ENCODE measurements around the gene ABI3BP.

ABI3BP gene

DNA sequence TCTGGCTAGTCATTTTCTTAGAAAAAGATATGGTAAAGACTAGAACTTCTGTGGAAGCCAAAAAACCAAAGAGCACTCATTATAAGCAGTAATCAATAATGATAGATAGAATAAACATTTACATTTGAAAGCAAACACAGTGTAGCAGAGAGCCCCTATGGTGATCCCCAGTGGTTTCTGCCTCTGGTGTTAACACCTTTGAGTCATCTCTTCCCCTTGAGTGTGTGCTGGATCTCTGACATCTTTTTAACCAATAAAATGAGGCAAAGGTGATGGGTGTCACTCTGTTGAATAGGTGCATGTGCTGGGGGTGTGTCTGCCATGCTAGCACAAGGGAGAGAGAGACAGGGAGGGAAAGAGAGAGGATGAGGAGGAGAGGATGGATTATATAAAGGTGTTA lies 162.3 kb downstream of the ABI3BP start:
- no peak for DNase-seq

DNA sequence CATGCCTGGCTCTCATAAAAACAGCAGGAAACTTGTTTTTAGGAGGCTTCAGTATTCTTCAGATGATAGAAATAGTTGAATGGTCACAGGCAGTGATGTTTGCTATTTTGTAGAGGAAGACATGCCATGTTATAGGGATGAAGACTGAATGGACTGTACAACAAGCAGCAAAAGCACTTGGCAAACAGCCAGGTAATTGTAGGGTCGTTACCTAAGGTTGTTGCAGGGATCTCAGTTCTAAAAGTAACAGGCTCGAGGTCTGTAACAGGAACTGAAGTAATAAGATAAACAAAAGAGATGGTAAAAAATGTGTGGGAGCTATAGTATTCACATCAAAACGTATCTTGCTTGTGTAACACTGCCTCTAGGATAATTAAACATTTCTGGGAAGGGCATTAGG lies 167.6 kb downstream of the ABI3BP start:
- no peak for DNase-seq

DNA sequence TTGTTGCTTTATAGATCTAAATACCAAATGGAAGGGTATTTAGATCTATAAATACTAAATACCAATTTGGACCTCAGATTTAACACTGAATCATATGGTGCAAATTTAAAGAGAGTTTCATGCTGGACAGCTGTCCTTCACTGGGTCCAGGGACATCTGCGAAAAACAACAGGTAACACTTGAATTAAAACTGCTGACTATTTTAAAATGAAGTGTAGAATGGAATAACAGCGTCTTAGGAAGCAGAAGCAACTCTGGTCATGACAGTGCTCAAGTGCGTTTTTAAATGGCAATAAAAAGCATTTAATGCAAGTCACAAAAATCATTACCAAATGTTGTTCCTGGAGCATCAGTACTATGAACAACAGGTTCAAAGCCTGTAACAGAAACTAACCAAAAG lies 177.6 kb downstream of the ABI3BP start:
- no peak for DNase-seq

DNA sequence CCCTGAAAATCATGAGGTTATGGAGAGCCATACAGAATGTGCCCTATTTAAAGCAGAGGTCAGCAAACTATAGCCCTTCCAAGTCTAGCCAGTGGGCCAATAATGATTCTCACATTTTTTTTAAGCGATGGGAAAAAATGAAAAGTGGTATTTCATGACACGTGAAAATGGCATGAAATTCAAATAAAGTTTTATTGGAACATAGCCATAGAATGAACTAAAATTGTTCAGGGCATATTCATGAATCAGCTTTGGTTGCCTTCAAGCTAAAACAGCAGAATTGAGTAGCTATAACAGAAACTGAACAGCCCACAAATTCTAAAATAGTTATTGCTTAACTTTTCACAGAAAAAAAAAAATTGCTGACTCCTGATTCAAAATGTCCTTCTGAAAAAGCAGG lies 179.4 kb downstream of the ABI3BP start:
- DNase-seq = no peak

DNA sequence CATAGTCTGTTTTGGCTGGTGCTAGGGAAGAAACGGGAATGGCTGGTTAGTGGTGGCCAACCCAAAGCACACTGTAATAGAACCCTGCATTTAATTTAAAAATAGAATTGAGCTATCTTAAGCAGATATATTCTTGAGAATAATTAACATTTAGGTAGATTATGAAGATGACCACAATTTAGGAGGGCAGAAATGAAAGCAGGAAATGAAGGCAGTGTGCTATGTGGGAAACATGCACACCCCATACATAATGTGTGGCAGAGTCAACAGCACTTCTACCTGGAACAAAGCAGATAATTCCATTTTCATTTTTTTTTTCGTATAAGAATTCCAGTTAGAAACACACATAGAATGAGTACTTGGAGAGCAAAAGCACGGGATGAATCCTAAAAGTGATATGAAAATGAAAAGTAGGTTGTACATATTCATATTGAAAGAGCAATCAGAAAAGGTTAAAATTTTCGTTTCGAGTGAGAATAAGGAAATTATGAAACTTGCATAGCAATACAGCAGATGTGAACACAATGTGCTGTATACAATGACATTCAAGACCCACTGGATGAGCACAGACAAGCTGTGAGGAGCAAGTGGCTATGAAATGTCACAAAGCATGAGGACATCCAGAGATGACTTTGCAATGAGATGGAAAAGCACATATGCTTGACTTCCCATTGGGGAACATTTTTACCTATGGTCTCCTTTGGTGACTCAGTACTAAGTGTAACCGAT lies 181.3 kb downstream of the ABI3BP start:
- DNase-seq = no peak

DNA sequence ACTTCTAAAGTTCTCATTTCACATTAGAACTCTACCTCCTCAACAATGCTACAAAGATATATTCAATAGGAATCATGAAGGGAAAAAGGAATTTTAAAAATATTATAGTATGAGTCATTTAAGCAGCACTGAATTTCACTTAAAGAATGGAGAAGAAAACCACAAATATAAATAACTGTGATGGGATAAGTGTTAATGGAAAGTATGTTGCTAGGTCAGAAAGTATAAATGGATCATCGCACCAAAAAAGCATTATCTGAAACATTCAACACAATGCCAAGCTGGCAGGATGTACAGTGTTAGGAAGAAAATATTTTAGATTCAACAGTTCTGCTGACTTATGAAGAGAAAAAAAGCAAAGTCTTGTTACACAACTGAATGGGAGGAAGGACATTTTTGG lies 182.6 kb downstream of the ABI3BP start:
- DNase-seq = no peak

DNA sequence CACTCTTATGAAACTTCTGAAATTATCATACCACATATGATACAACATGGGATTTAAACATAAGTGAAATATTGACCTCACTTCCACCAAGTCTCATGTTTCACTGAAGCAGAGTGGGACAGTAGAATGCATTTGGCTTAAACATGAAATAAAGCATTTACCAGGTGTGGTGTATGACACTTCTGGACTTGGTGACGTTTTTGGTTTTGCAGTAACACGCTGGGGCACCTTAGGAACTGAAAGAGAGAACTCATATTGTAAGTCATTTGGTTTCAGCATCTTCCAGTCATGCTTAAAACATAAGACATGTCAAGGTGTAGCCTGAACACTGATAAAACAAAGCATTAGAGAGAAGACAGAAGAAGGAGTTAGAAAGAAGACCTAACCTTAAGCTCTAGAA lies 188.6 kb downstream of the ABI3BP start:
- no peak for DNase-seq

DNA sequence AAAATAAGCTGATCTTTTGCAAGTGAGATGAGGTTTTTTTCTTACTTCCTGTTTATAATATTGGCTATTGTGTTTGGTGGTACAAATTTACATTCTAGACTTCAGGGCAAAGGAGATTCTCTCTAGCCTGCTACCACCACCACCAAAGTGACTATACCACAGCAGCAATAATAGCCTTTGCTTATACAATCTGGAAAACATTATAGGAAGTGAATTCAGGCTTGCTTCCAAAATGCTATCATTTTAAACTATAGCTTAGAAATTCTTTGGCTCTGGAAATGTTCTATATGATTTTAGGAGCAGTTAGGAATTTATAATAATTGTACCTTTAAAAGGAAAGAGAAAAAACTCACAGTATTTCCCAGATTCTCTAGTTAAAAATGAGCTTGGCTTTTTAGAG lies 189.5 kb downstream of the ABI3BP start:
- no peak for DNase-seq

DNA sequence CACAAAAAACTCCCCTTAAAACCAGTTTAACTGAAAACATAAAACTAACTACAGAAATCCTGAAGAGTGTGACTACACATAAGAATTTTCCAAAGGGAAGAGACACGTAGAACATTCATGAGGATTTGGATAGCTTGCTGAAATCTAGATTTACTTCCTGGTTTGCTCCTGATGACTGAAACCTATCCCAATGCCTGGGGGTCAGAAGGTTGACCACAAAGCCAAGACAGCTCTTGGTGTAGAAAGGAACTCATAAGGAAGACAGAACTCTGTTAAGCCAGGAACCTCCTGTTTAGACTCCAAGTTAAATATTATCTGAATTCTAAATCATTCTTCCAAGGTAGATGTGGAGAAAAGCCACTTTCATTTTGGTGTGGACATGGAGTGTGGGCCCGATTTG lies 191.1 kb downstream of the ABI3BP start:
- no peak for DNase-seq

DNA sequence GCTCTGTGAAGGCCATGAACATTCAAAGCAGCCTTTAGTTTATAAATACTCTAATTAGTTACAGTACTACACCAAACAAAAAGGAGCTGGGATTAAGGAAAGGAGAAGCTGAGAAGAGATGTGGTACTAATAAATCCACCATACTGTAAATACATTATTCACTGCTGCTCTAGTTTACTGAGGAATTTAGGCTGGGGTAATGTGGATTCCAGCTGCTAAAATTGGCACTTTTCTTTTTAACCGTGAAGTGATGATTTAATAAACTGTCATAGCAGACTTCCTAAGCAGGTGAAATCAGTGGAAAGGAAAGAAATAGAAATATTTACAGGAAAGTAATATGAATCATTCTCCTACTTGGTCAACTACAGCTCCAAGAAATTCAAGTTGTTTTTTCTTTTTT lies 195.2 kb downstream of the ABI3BP start:
- DNase-seq = no peak

DNA sequence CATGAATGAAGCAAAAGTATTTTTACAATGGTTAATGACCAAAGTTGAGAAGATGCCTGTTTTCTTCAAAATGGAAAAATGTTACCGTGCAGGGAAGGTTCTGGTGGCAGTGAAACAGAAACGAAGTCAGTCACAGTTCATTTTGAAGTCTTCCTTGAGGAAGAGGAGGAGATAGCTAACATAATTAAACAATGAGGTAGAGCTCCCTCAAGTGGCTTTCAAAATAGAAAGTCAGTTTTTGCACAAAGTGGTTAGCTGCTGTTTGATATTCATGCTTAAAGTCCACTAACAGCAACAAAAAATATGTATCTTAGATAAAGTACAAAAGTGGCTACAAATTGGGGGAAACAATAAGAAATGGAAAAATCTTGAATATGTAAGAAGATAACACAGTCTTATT lies 196.7 kb downstream of the ABI3BP start:
- DNase-seq = no peak

DNA sequence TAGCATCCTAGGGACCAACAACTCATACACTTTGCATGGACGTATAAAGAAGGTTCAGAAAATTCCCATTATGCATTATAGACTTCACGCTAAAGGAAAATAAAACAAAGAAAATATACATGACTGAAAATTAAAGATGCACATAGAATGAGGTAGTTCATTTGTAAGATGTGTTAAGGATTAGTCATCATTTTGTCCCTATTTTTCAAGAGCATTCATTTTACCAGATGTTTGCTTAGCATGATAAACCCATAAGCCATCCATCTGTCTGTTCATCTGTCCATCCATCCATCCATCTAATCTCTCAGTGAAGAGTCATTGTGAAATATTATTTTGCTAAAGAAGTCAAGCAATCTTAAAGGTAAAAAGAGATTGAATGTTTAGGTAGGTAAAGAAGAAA lies 203.6 kb downstream of the ABI3BP start:
- DNase-seq = no peak

DNA sequence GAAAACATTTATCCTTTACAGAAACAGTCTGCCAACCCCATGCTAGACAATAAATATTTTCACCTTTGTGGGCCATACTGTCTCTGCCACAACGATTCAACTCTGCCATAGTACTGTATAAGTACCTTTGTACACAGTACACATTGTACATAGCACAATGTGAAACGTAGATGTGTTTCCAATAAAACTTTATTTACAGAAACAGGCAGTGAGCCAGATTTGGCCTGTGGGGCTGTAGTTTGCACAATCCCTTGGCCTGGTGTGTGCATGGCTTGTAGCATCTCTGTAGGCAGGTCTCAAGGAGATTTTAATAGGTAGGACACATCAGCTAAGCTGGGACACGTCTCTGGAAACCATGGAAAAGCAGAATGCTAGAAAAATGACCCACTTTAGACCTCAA lies 209.6 kb downstream of the ABI3BP start:
- DNase-seq = no peak

DNA sequence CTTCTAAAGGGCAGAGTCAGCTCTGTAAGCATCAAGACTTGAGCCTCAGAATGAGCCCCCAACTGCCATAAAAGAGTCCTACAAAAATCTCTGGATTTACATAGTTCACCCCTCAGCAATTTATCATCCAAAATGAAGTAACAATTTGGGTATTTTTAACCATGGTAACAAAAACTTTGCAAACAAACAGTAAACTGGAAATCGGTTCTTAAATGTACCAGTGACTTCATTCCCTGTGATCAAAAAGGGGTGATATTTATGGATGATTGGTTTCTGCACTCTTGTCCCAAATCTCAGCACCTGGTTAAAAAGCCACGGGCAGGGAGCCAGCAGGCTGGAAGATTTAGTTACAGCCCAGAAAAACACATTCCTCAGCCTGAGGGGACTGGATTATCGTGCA lies 210.3 kb downstream of the ABI3BP start:
- DNase-seq = no peak

DNA sequence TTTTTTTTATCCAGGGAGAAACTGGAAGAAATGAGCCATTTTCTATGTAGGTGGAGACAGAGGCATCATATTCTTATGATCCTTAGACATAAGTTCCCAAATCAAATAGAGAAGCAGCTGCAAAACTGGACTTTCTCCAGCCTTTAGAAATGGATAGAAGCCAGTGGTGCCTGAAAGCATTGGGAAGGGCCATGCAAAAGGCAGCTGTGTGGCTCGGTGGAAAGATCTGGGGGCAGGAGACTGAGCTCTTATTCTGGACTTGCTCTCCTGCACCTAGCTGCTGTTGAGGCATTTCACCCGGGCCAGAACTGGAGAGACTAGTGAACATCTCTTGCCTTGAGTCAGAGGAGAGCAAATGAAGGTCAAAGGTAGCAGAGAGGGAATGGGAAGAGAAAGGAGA lies 210.9 kb downstream of the ABI3BP start:
- DNase-seq = no peak

DNA sequence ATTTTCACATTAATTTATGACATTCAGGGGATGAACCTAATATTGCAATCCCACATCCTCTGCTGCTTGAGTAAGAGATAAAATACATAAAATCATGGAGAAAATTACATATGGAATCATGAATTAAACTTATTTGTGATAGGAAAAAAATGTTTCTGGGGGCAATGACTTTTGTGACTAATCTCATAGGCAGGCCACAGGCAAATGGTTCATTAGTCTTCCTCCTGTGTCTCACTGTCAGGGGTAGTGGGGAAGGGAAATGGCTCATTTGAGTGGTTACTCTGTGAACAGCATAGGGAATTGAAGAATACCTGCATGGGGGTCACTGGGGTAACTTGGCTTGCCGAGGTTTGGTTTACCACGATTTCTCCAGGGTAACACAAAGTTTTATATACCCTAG lies 211.9 kb downstream of the ABI3BP start:
- DNase-seq = no peak

DNA sequence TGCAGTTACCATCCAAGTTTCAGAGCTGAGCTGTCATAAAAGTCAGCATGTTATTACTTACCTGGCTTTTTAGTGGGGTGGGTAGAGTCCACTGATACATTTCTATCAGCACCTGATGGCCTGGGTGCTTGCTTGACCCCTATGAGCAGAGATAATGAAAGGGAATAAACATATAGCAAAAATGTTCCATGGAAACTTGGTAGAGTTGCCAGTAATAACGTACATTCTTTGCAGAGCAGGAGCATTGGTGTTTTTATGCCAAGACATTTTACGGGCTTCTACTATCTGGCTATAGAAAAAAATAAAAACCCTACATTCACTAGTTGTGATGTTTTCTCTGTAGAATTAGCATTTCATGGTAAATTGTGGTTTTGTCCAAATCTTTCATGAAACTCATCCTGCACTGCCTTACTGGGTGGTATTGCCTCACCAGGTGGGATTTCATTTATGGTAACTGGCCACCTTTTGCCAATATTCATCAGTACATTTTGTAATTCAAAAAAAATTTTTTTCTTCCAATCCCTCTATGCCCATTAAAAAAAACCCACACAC lies 213.1 kb downstream of the ABI3BP start:
- no peak for DNase-seq

DNA sequence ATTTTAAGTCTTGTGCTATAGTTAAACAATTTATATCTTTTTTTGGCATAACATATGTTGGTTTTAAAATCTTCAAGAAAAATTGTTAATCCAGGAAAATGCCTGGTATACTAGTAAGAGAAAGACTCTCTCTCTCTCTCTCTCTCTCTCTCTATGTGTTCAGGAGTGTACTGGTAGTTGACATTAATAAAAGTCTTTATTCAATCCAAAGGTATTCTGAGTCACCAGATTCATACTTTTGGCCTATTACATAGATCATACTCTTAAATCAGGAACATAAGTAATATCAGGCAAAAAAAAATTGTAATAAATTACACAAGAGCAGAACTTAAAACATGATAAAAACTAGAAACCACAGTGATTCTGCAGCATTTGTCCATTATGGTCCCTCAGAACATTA lies 213.7 kb downstream of the ABI3BP start:
- no peak for DNase-seq

DNA sequence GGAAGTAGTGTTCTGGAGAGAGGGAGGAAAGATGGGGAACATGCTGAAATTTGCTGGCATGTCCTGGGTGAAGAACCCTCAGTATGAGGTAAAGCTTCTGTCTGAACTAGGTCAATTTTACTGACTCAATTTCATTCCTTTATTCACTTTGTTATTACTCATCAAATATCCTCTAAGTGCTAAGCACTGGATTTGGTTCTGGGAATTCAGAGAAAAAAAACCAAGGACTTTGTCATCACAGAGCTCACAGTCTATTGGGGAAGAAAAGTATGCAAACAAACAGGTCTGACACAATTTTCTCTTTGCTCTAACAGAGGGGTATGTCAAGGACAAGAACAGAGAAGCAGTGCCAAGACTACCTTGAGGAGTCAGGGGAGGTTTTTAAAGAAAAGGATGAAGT lies 215.9 kb downstream of the ABI3BP start:
- DNase-seq = no peak

DNA sequence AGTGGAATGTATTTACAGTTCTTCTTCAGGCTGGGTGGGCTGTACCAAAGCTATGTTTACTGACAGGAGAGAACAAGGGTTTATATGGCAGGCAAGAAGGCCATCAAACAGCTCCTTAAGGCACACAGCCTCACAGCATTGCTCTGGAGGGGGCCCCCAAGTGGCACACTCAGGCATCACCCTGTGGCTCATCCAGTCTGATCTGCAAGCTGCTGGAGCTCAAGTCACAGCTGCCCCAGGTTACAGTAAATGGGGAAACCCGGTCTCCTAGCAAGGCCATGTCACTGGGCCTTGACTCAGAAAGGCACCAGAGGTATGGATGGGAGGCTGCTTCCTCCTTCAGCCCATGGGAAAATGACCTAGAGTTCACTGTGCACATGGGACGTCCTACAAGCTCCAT lies 216.5 kb downstream of the ABI3BP start:
- DNase-seq = no peak

DNA sequence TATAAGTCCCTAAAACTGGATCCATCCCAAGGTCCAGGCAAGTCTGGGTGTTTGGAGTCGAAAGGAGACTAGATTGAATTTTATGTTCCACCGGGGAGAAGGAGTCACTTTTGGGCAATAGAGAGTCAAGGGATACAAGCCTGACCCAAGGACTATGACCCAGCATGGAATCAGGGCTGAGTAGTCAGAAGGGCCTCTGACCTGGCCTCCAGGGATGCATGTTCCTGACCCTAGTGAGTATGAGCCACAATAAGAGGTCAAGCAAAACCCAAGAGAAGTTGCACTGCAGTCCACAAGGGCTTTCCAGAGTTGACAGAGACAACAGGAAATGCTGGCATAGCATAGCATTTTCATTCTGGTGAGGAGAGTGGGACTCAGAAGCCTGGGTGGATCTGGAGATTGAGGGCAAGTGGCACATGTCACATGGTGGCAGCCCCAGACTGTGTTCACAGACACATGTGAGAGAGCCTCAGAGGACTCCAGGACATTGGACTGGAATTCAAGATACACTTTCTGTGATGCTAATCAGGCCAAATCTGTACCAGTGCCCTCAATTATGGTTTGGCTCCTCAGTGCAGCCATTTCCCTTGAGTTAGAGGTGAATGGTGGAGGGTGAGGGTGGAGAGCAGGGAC lies 217.0 kb downstream of the ABI3BP start:
- DNase-seq = no peak

DNA sequence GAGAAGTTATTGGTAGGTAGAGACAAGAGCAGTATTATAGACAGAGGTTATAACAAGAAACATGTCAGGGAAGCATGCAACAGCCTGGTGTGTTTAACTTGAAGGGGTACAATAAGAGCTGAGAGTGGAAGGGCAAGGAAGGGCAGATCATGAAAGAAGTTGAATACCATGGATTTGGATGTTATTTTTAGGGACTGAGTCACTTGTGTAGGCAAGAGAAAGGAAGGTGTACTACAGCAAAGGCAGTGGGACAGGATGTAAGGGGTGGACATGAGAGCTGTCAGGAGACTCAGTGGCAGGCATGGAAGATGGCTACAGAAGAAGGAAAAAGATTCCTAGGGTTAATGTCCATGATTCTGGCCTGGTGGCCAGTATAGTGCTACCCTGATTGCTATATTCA lies 217.6 kb downstream of the ABI3BP start:
- no peak for DNase-seq

DNA sequence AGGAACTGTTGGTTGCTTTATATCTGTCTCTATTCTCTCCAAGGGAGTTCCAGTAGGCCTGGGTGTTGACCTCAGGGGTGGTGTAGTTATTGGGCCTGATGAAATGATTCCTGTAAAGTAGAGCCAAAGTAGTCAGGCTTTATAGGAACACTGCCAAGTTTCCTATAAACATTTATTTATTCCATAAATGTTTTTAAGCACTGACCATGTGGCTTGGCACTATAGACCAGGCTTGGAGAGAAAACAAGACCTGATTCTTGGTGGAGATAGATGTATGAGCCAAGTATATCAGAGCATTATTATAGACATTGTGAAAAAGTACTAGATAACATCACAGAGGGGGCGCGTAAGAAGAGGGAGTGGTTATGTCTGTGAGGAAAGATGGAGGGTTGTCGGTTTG lies 218.0 kb downstream of the ABI3BP start:
- no peak for DNase-seq

DNA sequence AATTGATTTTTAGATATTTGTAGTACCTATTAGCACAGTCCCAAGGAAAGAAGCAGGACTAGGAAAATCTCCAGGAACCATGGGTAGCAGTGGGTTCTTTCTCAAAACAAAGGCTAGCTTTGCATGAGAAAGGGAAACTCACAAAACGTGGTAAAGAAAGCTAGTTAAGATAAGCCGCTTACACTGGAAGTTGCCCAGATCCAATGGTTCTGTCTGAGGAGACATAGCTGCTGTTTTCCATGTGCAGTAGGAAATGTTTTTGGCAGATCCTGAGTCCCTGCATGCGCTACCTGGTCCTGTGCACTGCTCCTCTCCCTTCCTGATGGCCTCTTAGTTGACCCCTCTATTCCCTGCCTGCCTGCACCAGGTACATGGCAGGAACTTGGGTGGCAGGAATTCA lies 223.5 kb downstream of the ABI3BP start:
- no peak for DNase-seq

DNA sequence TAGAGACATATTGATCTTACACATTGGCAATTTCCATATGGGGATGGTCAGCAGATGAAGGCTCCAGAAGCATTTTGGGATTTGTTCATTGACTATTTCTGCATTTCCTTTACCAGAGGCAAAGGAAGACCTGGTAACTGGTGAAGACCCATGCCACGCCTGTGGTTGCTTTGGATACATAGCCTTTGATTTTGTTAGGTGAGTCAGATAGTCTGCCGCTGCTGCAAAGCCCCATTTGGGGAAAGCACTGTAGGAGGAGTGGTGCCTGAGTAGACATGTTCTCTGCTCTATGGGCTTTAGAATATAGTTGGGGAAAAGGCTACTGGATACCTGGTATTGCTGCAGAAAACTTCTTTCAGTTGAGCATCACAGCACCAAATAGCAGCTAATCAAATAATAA lies 227.2 kb downstream of the ABI3BP start:
- DNase-seq = no peak
